BJ (cell line): Measurements from ENCODE around the gene CUL3. TPM values are rescaled to one million over a fixed set of nuclear protein-coding genes. Genes with fewer than 3 reads are reported as not detected.

Experiments
- CTCF ChIA-PET: fragments of 350-600 bp; formaldehyde crosslinking; extraction: SDS; loops from one replicate; lab custom pipeline; 2021; ENCODE audit warnings: antibody characterized with exemption, inconsistent platforms; lab: Yijun Ruan, JAX
- POLR2A ChIA-PET: fragments of 300-600 bp; sonication (Branson Sonifier 250); formaldehyde crosslinking; extraction: SDS; loops from one replicate; lab custom pipeline; 2021; ENCODE audit warnings: antibody characterized with exemption; lab: Charles Lee
- DNase-seq: peaks from one replicate; pipeline ENCODE4 v3.0.0-alpha.2; 2011; ENCODE audit warnings: low read depth
- H3K27me3 ChIP-seq: 2 replicates; pipeline ENCODE4 v1.6.0; 2011; ENCODE audit warnings: low read length; ENCODE audit not compliant: control insufficient read depth, insufficient read depth
- H3K36me3 ChIP-seq: 2 replicates; pipeline ENCODE4 v1.5.1; 2011; ENCODE audit warnings: low read length; ENCODE audit not compliant: control insufficient read depth, insufficient read depth
- H3K4me3 ChIP-seq: 2 replicates; pipeline ENCODE4 v1.5.1; 2011; ENCODE audit warnings: low read depth, mild to moderate bottlenecking, control low read depth, low read length
- polyA minus RNA-seq: library from RNA; depleted of rRNA, polyadenylated mRNA; stranded (reverse); fragments of >200 nt; gene quantifications from 2 replicates; pipeline ENCODE4 v1.2.3, GENCODE V29; 2011; rRNA and poly(A)+ RNA removed
- polyA plus RNA-seq: library from polyadenylated mRNA; depleted of rRNA; stranded (reverse); fragments of >200 nt; gene quantifications from 2 replicates; pipeline ENCODE4 v1.2.3, GENCODE V29; 2011; rRNA removed
- TF ChIP-seq, protein P1 (sequence below): IDR thresholded peaks from 2 replicates; pipeline ENCODE4 v1.5.1; 2011; ENCODE audit warnings: low read depth, mild to moderate bottlenecking, control low read depth, inconsistent platforms, low read length, moderate library complexity; ENCODE audit not compliant: insufficient read depth

Gene CUL3
- polyA plus RNA-seq (12.8 and 30.8 TPM in 2 replicates), polyA minus RNA-seq (28.9 and 49.2 TPM in 2 replicates)

DNA sequence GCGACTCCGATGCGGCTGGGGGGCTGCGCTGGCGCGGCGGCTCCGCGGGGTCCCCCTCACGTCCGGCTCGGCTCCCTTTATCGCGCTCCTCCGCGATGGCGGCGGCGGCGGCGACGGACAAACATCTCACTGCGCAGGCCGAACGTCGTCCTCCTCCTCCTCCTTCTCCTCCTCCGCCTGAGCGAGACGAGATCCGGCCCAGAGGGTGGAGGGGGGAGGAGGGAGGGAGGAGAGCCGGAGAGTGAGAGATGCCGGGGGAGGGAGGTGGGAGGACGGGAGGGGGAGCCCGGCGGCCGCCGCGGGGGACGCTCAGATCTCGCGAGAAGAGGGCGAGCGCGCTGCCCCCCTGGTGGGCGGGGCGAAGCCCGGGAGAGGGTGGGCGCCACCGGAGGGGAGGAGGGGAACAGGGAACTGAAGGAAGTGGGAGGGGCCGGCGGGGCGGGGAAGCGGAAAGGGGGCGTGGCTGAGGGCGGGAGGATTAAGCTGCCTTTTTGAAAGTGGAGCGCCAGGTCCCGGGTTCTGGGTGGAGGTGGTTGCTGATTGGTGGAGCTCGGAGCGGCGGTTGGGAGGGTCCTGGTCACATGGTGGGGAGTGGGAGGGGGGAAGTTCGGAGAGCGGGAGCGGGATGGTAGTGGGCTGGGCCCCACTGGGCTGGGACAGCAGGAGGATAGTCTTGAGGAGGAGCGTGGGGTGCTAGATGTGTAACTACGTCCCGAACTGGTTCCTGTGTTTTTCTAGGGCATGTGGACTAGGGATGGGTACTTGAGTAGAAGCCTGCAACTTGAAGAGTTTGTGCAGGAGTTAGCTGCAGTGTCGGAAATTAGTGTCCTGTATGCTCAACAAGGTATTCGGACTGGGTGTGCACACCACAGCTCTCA lies at the start of gene CUL3:
TSS of gene CUL3 (minus strand) at position 153 of the 878 bp plus-strand sequence. CDS start 354 bp downstream, outside the sequence.
- Histone ChIP-seq H3K4me3 (peak within 1 kb of the TSS; percentile 89), H3K27me3 (no peaks in the 10 kb centered on the region), H3K36me3 (no peaks in the 10 kb centered on the region)
- POLR2A ChIA-PET, result interaction anchor here (0.5 to 0.8 kb wide), 6 partner anchors 13 to 436 kb away, joined by 3 to 7 read pairs (median 4); no protein-coding TSS in a partner anchor
- TF ChIP-seq, protein P1, sequence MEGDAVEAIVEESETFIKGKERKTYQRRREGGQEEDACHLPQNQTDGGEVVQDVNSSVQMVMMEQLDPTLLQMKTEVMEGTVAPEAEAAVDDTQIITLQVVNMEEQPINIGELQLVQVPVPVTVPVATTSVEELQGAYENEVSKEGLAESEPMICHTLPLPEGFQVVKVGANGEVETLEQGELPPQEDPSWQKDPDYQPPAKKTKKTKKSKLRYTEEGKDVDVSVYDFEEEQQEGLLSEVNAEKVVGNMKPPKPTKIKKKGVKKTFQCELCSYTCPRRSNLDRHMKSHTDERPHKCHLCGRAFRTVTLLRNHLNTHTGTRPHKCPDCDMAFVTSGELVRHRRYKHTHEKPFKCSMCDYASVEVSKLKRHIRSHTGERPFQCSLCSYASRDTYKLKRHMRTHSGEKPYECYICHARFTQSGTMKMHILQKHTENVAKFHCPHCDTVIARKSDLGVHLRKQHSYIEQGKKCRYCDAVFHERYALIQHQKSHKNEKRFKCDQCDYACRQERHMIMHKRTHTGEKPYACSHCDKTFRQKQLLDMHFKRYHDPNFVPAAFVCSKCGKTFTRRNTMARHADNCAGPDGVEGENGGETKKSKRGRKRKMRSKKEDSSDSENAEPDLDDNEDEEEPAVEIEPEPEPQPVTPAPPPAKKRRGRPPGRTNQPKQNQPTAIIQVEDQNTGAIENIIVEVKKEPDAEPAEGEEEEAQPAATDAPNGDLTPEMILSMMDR, result no peak
- CTCF ChIA-PET, result interaction anchor here (0.6 kb wide), 1 partner anchor 159 kb away, joined by 3 read pairs; no protein-coding TSS in a partner anchor
- DNase-seq, result peak; percentile 75

DNA sequence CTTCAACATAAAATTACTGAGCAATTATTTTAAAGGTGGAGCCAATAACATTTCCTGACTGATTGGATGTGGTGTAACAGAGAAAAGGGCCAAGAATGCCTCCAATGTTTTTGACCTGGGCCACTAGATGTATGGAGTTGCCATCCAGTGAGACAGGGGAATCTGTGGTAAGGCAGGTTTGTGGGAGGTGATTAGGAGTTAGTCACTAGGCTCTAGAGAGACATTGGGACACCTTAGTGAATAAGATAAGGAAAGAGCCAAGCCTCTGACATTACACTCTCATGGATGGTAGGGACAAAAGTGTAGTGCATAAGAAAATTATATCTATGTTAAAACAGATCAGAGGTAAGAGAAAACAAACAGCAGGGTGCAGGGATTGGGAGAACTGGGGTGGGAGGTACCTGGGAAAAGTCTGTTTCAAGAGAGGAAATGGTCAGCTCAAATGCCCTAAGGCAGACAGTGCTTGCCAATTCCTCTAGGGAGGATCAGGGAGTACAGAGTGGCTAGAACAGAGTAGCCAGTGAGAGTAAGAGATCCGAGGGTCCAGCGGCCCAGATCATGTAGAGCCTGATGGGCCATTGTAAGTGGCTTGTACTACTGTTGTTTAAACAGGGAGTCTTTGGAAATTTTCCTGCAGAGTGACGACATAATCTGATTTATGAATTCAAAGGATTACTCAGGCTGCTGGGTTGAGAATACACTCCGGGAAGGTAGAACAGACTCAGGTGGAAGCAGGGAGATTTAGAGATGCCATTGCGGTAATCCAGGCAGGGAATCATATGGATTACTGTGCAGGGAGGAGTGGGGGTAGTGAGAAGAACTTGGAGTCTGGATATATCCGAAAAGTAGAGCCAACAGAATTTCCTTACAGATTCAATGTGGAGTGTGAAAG lies 45.7 kb upstream of the CUL3 start:
- TF ChIP-seq, protein P1, result no peak
- POLR2A ChIA-PET, result no interaction called here
- Histone ChIP-seq H3K27me3 (no peaks in the 10 kb centered on the region), H3K4me3 (no peak overlapping the region), H3K36me3 (no peaks in the 10 kb centered on the region)
- CTCF ChIA-PET, result interaction anchor here (1.1 kb wide), 1 partner anchor 272 kb away, joined by 3 read pairs; no protein-coding TSS in a partner anchor
- no peak for DNase-seq

DNA sequence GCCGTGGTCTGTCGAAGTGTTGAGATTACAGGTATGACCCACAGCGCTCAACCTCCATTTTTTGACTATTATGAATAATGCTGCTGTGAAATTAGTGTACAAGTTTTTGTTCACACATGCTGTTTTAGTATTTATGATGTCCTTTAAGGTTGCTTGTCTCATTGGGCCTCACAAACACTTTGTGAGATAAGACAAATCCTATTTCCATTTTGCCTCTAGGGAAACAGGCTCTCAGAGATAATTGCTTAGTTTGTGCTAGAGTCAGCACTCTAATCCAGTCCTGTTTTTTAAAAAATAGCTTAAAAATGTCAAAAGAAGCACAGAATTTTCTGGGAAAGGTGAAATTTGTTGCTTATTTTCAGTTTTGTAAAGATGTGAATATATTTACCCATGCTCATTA lies 43.3 kb upstream of the CUL3 start:
- DNase-seq, result no peak
- ChIA-PET POLR2A (no interaction called here), CTCF (interaction anchor here (0.9 kb wide), 1 partner anchor 23 kb away, joined by 3 read pairs; no protein-coding TSS in a partner anchor)
- H3K27me3 ChIP-seq, result no peaks in the 10 kb centered on the region
- no peaks in the 10 kb centered on the region for H3K36me3 ChIP-seq
- H3K4me3 ChIP-seq, result no peak overlapping the region
- TF ChIP-seq, protein P1, result no peak

DNA sequence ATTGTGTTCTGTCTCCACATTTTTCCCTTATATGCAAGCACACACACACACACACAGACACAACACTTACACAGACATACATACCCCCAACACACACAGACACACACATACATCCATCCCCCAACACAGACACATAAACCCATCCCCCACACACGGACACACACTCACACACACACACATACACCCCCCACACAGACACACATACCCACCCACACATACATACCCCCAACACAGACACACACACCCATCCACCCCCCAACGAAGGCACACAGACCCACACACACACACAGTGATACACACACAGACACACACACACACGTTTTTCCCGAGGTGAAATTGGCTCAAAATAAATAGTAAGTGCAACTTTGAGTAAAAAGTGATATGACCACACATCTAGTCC lies 41.6 kb upstream of the CUL3 start:
- CTCF ChIA-PET, result no interaction called here

More for the DNA sequence above, 41.6 kb upstream of the CUL3 start:
- Histone ChIP-seq H3K4me3 (no peak overlapping the region), H3K27me3 (no peaks in the 10 kb centered on the region), H3K36me3 (no peaks in the 10 kb centered on the region)
- POLR2A ChIA-PET, result no interaction called here
- no peak for DNase-seq
- TF ChIP-seq, protein P1, result no peak
